ENCODE data around the gene SMAD7.

The SMAD7 gene

GRCh38 chr18:48921305-48922225 is 29.2 kb downstream of the SMAD7 start:
- no peak overlapping the region for H3K27ac ChIP-seq
- no peak for TF ChIP-seq CTCF (IDR thresholded peaks at IDR 0.05)

GRCh38 chr18:48920408-48921038 is 30.2 kb downstream of the SMAD7 start:
- H3K27ac ChIP-seq, result no peak overlapping the region
- no peak for TF ChIP-seq CTCF (IDR thresholded peaks at IDR 0.05)
- TF ChIP-seq ZFX (IDR thresholded peaks at IDR 0.05; ENCODE audit: borderline replicate concordance), result no peak

- TF ChIP-seq ZFX (IDR thresholded peaks at IDR 0.05; ENCODE audit: borderline replicate concordance) (no peak), CTCF (IDR thresholded peaks at IDR 0.05) (no peak)
- peak overlapping the region; percentile 36 for H3K27ac ChIP-seq
Observed at GRCh38 chr18:48919547-48919946, 31.2 kb downstream of the SMAD7 start.

- TF ChIP-seq ZFX (IDR thresholded peaks at IDR 0.05; ENCODE audit: borderline replicate concordance), result no peak
- no peak for TF ChIP-seq CTCF (IDR thresholded peaks at IDR 0.05)
- H3K27ac ChIP-seq, result peak overlapping the region; percentile 36
Observed at GRCh38 chr18:48918660-48919456, 31.9 kb downstream of the SMAD7 start.

GRCh38 chr18:48917579-48918517 is 32.9 kb downstream of the SMAD7 start:
- TF ChIP-seq ZFX (IDR thresholded peaks at IDR 0.05; ENCODE audit: borderline replicate concordance) (no peak), CTCF (IDR thresholded peaks at IDR 0.05) (no peak)
- H3K27ac ChIP-seq, result peak overlapping the region; percentile 36; the same call in 1 of the 2 replicates

GRCh38 chr18:48915626-48916425 is 34.9 kb downstream of the SMAD7 start:
- H3K27ac ChIP-seq, result 0 out of 2 replicates have a peak overlapping the region, but pooled peaks have one; percentile 13
- no peak for TF ChIP-seq ZFX (IDR thresholded peaks at IDR 0.05; ENCODE audit: borderline replicate concordance)
- no peak for TF ChIP-seq CTCF (IDR thresholded peaks at IDR 0.05)
